K562 (cell line): ENCODE measurements around the gene CNTF. TPM values are rescaled to one million over a fixed set of nuclear protein-coding genes. Genes with fewer than 3 reads are reported as not detected.
A peak's percentile ranks its signal among the peaks of the same experiment; 100 is the strongest.

ENCODE experiments used
- ATF1 ChIP-seq, 2 experiments: fragments of 450-650 bp in 1 of 2; IDR thresholded peaks; 2 replicates each; pipeline ENCODE4 v1.6.1; 2016; ENCODE audit warnings: missing compliant biosample characterization in 1 of 2, missing genetic modification characterization in 1 of 2
- ATF6 ChIP-seq: sonication (generic); formaldehyde crosslinking; IDR thresholded peaks from 2 replicates; pipeline ENCODE4 v1.4.0; 2020; ENCODE audit warnings: mild to moderate bottlenecking, missing genetic modification reagents
- BHLHE40 ChIP-seq: IDR thresholded peaks from 2 replicates; pipeline ENCODE4 v1.6.1; 2011; ENCODE audit warnings: low read length, improper control_type of control experiment
- CREB3 ChIP-seq: fragments of 450-650 bp; conservative IDR thresholded peaks from 2 replicates; pipeline ENCODE4 v1.6.1; 2016; ENCODE audit warnings: missing genetic modification characterization, low read depth, mild to moderate bottlenecking, missing compliant biosample characterization, moderate library complexity
- GTF2F1 ChIP-seq: IDR thresholded peaks from 2 replicates; pipeline ENCODE4 v1.6.1; 2011; ENCODE audit warnings: low read depth, low read length, improper control_type of control experiment
- HMGN3 ChIP-seq: IDR thresholded peaks from 2 replicates; pipeline ENCODE4 v1.6.1; 2011; ENCODE audit warnings: borderline replicate concordance, low read depth, mild to moderate bottlenecking, mixed read lengths, low read length; ENCODE audit not compliant: insufficient read length; ENCODE audit errors: extremely low read depth
- MCM3 ChIP-seq: fragments of 450-650 bp; IDR thresholded peaks from 2 replicates; pipeline ENCODE4 v1.6.1; 2016
- NELFE ChIP-seq: IDR thresholded peaks from 2 replicates; pipeline ENCODE4 v1.6.1; 2011; ENCODE audit warnings: mild to moderate bottlenecking; ENCODE audit not compliant: insufficient read depth, insufficient read length
- NFE2L1 ChIP-seq: fragments of 450-650 bp; IDR thresholded peaks from 2 replicates; pipeline ENCODE4 v1.6.1; 2016; ENCODE audit warnings: missing genetic modification characterization, low read depth, mild to moderate bottlenecking, missing compliant biosample characterization, moderate library complexity, borderline replicate concordance
- NFIC ChIP-seq: fragments of 450-650 bp; IDR thresholded peaks from 2 replicates; pipeline ENCODE4 v1.6.1; 2017; ENCODE audit warnings: mild to moderate bottlenecking, inconsistent platforms
- NR2C1 ChIP-seq, 2 experiments: fragments of 450-650 bp; IDR thresholded peaks; 2 replicates each; pipeline ENCODE4 v1.6.1; 2017; ENCODE audit warnings: mild to moderate bottlenecking in 2 of 2, antibody characterized with exemption in 1 of 2, inconsistent platforms in 1 of 2, missing compliant biosample characterization in 1 of 2, missing genetic modification characterization in 1 of 2
- OTX1 ChIP-seq: fragments of 450-650 bp; formaldehyde crosslinking; IDR thresholded peaks from 2 replicates; pipeline ENCODE4 v1.4.0; 2022; ENCODE audit warnings: mild to moderate bottlenecking
- SAFB ChIP-seq: fragments of 200-400 bp; formaldehyde crosslinking; IDR thresholded peaks from 2 replicates; pipeline ENCODE4 v1.6.1; 2017; ENCODE audit warnings: low read depth, low read length, borderline replicate concordance
- SLC30A9 ChIP-seq: fragments of 250-450 bp; sonication (Bioruptor Pico); IDR thresholded peaks from 2 replicates; pipeline ENCODE4 v1.8.0; 2022; ENCODE audit warnings: mild to moderate bottlenecking, moderate library complexity
- SMARCC2 ChIP-seq: fragments of 450-650 bp; IDR thresholded peaks from 2 replicates; pipeline ENCODE4 v1.6.1; 2017; ENCODE audit warnings: antibody characterized with exemption, moderate library complexity, mild to moderate bottlenecking, low read depth
- SPI1 ChIP-seq: IDR thresholded peaks from 2 replicates; pipeline ENCODE4 v1.6.1; 2011; ENCODE audit warnings: low read depth, low read length, control low read depth, borderline replicate concordance
- SREBF1 ChIP-seq: fragments of 150-350 bp; IDR thresholded peaks from 2 replicates; pipeline ENCODE4 v1.6.1; 2014; ENCODE audit warnings: antibody characterized with exemption, low read depth, low read length, borderline replicate concordance
- U2AF2 ChIP-seq: fragments of 200-400 bp; formaldehyde crosslinking; optimal IDR thresholded peaks from 2 replicates; pipeline ENCODE3; 2017; ENCODE audit warnings: low read depth, mild to moderate bottlenecking, low read length
- ZHX1 ChIP-seq: fragments of 150-350 bp; conservative IDR thresholded peaks from 2 replicates; pipeline ENCODE4 v1.6.1; 2014; ENCODE audit warnings: low read length
- ZNF184 ChIP-seq: sonication (generic); formaldehyde crosslinking; IDR thresholded peaks from 2 replicates; pipeline ENCODE4 v1.5.0; 2020; ENCODE audit warnings: missing genetic modification reagents
- polyA plus RNA-seq, 8 experiments: library from polyadenylated mRNA; depleted of rRNA in 4 of 8; stranded (reverse) in 5 of 8; unstranded in 3 of 8; fragments of >200 nt; fragmentation: Nextera tagmentation in 2 of 8; fragmentation: Illumina TruSeq in 1 of 8; extraction: Ambion mirVana in 2 of 8; extraction: Trizol in 1 of 8; gene quantifications; 2 replicates each; pipeline versions ENCODE4 v1.2.1 to v1.2.3, GENCODE V29; 2011 to 2014; ENCODE audit warnings: inconsistent platforms in 1 of 8, missing spikeins in 1 of 8
- total RNA-seq, 7 experiments: library from RNA; depleted of rRNA in 6 of 7; stranded (reverse); fragments of >200 nt in 6 of 7; fragmentation: Illumina TruSeq in 2 of 7; extraction: Trizol in 2 of 7; gene quantifications; 2 replicates each; pipeline versions ENCODE4 v1.2.1 to v1.2.3, GENCODE V29; 2011 to 2021; ENCODE audit warnings: low replicate concordance in 1 of 7

Gene CNTF
- total and polyA plus RNA-seq, 9 of the 15 experiments (the other 6 are each of a cell fraction or from before 2014, with no cell fraction given): 0.17 to 5.0 (median 2.3) TPM

- peak; percentile 97 for TF ChIP-seq ATF6 (CRISPR knock-in tag)
- TF ChIP-seq OTX1 (CRISPR knock-in tag): peak; percentile 87; the same call in 1 of the 2 replicates
- no peak for TF ChIP-seq ATF1 (CRISPR knock-in tag; IDR thresholded peaks at IDR 0.05)
- TF ChIP-seq ATF1 (tag; IDR thresholded peaks at IDR 0.05): peak; percentile 86
- no peak for TF ChIP-seq CREB3
- no peak for TF ChIP-seq U2AF2
- TF ChIP-seq NFE2L1: no peak
- peak; percentile 67; the same call in 1 of the 2 replicates for TF ChIP-seq NR2C1 (IDR thresholded peaks at IDR 0.05)
- TF ChIP-seq NR2C1 (tag; IDR thresholded peaks at IDR 0.05): peak; percentile 63
- no peak for TF ChIP-seq MCM3
- TF ChIP-seq ZNF184 (CRISPR knock-in tag): no peak
- TF ChIP-seq SLC30A9 (CRISPR knock-in tag): no peak
- peak; percentile 94 for TF ChIP-seq BHLHE40
- peak; percentile 48; the same call in 1 of the 2 replicates for TF ChIP-seq SMARCC2
- no peak for TF ChIP-seq SPI1
- no peak for TF ChIP-seq GTF2F1
- TF ChIP-seq NELFE: no peak
- TF ChIP-seq SAFB: no peak
- TF ChIP-seq ZHX1: 0 out of 2 replicates have a peak, but pooled peaks have one; percentile 21
- TF ChIP-seq HMGN3: peak; percentile 63
- peak; percentile 60 for TF ChIP-seq NFIC
- no peak; the same call in 1 of the 2 replicates for TF ChIP-seq SREBF1
Observed at GRCh38 chr11:58579192-58580129, 43.0 kb upstream of the CNTF start (continued).
